GM19023 (cell line): ENCODE data around the gene SHMT2.

ENCODE experiments used
- ATAC-seq: cut with Tn5 transposase; IDR thresholded peaks from one replicate; pipeline ENCODE4 v1.9.1; 2021; ENCODE audit warnings: mild to moderate bottlenecking, moderate library complexity; ENCODE audit not compliant: unreplicated experiment

The SHMT2 gene

DNA sequence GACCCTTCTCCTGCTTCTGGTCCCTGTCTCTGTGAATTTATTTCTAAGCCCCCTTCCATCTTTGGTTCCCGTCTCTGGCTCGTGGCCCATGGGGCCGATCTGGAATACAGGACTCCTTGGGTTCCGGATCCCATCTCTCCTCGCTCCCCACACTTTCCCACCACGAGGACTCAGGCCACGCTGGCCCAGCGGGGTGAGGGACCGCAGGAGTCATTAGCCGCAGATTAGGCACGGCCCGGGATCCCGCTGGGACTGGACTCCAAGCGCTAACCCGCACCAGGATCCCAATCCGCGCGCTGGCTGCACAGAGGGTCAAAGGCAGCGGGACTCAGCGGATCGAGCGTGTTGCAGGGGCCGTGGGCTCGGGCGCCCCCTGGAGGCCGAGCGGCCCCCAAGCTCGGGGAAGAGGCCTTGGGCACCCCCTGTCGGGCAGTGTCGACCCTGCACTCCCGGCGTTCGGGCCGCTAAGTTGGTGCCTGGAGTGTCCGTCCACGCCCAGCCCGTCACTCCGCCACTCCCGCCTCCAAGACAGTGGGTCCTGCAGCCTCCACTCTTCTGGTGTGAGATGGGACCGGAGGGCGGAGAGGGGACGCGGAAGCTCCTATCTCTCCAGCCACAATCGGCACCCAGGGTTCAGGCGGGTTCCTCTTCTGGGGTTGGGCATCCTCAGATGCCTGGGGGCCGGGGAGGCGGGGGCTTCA is 9.5 kb downstream of the SHMT2 start:
- ATAC-seq = peak; percentile 52

DNA sequence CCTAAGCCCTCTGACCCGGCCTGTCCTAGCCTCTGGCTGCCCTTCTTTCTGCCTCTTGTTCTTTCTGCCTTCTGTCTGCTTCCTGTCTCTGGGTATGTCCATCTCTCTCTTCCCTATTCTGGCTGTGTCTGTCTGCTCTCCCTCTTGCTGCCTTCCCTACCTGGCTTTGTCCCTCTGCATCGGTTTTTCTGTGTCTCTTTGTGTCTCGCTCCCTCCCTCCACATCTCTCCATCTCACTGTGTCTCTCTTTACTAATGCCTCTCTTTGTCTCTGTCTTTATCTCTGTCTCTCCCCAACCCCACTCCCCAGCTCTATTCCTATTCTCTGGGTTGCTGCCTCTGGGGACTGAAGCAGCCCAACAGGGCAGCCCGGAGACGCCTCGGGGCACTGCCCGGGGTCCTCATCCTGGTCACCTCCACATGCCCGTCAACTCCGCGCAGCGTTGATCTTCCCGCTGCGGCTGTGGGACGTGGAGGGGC is 10.1 kb downstream of the SHMT2 start:
- no peak for ATAC-seq

DNA sequence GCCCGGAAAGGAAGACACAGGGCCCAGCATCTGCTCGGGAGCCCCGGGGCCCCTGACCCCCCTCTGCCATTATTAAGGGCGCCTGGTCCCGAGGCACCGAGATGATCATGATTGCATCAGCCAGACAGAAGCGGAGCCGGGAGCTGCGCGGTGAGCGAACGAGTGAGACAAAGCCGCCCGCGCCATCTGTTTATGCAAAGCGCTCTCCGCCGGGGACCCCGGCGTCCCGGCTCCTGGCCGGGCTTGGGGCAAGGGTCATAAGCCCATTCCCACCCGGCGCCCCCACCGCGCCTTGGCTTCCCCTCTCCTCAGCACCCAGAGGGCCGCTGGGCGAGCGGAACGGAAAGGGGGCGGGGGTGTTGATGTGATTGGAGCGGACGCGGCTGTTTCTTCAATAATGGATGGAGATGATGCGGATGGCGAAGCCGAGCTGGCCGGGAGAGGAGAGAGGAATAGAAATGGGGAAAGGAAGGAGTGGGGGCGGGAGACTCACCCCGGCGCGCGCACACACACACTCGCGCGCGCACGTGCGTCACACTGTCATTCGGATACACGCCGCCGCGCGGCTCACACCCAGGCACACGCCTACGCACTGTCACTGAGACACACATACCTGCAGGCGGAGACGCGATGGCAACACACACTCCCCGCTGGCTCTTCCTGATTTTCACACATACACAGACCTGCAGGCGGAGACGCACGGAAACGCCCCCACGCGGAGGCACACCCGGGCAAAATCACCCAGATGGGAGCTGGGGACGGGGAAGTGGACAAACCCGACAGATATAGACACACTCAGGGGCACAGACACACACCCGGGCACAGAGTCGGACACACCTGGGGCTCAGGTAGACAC is 10.8 kb downstream of the SHMT2 start:
- no peak for ATAC-seq

DNA sequence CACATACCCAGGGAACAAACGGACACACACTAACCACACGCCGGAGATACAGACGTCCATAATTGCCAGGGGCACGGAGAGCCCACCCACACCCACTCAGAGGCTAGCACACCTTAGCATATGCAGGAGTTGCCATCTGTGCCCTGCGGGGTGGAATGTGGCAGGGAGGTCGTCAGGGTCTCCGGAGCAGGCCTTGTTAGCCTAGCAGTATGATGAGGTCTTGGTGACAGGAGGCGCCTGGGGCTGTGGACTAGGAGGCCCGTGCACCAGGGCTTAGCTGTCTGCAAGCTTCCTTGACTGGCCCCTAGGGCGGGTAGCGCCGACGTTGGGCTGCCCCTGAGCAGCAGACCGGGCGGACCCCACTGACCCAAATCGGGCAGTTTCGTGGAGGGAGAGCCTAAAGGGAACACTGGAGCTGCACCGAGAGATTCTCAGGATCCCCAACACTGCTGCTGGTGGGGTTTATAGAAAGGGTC is 11.5 kb downstream of the SHMT2 start:
- ATAC-seq = no peak

DNA sequence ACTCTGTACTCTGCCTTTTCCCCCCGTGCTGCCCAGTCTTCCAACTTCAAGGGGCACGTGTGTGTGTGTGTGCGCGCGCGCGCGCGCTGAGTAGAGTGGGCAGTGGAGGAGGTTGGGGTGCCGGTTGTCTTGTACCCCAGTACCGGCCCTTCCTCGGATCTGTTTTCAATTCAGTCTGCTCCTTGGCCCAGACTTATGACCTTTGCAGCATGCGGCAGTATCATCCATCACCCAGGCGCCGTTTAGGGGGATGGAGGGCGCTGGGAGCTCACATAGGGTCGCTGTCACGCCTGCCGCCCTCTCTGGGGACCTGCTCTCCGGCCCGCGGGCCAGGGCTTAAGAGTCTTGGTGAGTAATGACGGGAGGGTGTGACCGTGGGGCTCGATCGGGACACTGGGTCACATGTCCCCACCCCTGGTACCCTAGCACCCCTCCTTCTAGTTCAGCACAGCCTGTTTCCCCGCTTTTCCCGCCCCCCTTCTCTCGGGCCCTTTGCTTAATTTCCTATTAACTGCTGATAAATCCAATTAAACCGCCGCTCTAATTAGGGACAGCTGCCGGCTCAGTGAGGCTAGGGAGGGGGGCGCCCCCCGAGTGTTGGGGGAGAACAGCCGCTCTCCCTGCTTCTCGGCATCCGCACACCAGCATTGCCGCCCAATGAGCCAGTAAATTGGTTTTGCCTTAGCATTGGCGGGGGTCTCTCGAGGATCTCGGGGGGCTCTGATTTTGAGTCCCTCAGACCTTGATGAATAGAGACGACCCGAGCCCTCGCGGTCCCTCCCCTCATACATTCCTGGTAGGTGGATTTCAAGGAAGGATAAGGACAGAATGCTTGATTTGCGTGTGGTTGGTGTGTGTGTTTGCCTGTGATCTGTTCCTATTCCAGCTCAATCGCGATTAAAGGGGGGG is 12.1 kb downstream of the SHMT2 start:
- no peak for ATAC-seq

DNA sequence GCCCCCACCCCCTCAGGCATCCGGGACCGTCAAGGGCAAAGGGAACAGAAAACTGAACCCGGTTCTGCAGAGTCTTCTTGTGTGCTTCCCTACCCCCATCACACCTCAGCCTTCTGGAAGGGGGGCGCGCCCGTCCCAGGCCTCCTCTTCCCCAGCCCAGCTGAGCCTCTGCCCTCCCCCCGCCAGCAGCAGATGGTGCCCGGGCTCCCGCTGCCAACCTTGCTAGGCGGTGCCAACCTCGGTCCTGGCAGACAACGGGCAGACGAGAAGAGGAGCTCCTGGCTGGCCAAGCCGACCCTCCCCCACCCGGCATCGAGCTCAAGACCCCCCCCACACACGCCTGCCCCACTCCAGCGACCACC is 12.8 kb downstream of the SHMT2 start:
- ATAC-seq = no peak

DNA sequence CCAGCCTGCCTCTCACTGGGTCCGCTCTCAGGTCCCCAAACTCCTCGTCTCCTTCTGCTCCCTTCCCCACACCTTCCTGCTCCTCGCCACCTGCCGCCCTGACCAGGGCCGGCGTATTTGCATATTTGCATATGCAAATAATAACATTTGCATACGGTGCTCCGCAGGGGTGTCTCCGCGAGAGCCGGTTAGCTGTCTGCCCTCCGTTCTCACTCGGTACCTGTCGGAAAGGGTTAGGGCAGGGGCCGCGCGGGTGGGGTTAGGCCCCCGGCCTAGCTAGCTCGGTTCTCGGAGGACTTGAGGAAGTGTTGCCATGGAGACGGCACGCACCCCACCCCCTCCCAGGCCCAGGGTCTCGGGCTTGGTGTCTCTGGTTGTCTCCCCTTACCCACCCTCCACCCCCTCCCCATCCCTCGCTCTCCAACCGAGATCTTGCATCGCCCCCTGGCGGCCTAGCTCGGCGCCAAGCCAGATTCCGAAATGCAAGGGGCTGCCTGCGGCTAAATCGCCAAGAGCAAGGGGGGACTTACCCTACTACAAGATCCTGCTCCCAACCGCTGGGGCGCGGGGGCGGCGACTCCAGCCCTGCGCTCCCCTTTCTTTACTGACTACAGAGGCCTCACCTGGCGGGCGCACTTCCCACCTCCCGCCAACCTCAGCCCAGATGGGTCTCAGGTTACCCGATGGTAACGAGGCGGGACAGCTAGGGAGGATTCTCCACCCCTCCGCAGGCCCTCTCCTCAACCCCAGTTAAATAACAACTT is 13.4 kb downstream of the SHMT2 start:
- ATAC-seq = no peak

DNA sequence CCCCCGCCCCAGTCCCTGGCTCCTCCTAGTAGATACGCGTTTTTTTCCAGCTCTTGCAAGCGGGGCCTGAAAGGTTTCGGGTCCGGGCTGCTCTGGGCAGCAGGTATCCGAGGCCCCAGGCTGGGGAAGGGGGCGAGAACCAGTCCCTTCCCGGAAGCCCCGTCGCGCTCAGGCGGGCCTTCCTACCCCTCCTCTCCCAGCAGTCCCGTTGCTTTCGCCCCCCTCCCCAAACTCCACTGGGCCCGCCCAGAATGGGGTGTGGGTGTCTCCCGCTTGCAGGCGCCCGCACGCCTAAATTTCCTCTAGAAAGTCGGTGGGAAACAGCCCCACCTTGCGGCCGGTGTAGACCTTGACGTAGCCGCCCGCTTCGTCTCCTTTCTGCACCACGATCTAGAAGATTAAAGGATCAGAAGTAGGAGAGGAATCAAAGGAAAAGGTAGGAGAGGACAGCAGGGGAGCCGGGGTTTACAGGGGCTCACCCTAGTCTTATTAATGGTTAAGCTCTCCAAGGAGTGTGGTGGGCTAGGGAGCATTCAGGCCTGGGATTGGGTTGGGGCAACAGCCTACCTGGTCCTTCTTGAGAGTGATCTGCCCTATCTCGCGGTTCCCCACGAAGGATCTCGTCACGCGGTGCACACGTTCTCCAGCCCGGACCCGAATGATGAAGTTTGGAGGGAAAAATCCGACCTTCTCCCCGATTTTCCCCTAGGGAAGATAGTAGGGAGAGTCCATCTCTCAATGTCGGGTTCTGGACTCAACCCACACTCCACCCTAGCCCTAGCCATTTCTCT is 14.2 kb downstream of the SHMT2 start:
- ATAC-seq = no peak

DNA sequence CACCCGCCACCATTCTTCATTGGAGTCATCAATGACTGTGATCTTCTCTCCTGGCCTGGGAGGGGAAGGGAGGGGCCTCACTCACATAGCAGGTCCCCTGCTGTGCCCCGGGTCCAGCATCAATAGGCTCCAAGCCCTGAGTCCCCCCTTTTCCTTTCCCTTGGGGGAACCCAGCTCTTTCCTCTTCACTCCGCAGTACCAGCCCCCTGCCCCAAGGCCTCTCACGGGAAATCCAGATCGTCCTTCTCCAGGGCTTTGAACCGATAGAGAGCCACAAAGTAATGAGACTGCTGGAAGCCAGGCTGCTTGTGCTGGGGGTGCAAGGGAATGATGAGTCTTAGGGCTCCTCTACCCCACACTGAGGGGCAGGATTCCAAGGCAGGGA is 14.8 kb downstream of the SHMT2 start:
- no peak for ATAC-seq

DNA sequence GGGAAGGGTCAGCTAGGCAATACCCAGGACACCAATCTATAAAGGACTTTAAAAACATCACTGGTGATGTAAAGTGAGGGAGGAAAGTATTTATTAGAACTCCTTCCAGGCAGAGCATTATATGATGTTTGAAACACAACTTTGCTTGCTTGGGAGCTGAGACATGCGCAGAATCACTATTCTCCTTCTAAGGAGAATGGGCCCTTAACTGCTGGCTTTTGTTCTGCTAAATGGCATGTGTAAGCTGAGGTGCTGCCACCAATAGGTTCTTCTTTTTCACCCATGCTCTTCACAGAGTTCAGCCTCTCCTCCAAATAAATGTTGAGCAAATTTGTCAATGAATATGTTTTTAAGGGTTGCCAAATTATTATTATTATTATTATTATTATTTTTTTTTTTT is 17.5 kb downstream of the SHMT2 start:
- no peak for ATAC-seq

DNA sequence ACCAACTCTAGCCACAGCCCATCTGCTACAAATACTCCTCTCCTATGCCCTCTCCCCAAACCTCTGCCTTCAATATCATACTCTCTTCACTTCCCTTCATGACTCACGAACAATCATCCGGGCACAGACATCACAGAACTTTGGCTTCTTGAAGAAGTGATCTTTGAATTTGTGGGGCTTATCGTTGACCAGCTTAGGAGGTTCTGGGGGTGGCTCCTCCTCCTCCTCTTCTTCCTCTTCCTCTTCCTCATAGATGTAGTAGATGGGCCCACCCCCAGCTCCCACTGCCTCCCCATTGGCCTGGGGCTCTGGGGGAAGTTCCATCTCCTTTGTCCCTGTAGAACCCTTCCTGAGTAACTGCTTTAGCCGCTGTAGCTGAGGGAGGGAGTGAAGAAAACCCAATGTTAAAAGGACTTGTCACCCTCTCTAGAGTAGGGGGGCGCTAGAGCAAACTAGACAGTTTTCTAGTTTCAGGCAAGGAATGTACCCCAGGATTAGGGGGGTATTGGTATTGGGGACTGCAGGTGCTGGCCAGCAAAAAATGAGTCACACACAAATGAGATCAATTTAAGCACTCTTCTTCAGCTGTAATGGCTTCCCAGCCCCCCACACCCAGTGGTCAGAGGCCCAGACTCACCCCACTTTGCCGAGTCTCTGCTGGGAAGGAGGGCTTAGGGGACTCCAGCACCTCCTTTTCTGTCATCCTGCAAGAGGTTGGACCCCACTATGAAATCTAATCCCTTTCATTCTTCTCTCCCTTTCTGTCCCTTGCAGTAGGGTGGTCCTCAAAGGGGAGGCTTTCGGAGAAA is 19.6 kb downstream of the SHMT2 start:
- ATAC-seq = no peak

DNA sequence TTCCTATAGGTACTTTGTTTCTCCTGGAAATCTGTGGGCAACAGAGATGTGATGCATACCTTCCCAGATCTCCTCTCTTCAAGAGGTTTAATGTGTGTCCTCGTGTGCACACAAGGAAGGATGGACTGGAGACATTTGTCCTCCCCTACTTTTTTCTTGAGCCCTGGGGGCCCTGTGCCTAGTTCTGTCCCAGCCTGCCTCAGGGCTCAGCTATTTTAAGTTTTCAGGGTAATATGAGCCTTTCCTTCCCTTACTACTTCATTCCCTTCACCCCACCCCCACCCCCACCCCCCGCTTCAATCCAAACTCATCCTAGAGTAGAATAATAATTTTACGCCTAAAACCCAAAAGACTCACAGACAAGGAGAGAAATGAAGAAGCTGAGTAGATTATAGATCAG is 21.0 kb downstream of the SHMT2 start:
- no peak for ATAC-seq

DNA sequence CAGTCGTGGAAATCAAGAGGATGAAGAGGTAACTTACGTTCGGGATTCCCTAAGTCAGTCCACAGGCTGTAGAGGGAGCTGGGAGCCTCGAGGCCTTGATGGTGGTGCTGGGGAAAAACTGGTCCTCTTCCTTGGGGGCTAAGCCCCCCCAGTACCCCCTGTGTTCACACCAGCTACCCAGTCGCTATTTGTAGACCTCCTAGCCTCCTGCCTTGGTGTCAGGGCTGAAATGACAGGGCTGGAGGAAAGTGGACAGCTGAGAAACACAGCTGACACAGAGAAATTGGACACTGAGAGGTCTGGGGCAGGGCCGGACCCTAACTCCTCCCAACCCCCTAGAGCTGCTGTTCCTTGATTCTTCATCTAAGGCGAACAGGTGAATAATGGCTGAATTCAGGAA is 21.4 kb downstream of the SHMT2 start, which contains the start of gene STAC3:
Gene STAC3, minus strand, starts transcription at position 232 of the 400 bp plus-strand sequence. CDS start 1,551 bp downstream, outside the sequence.
- ATAC-seq = no peak

DNA sequence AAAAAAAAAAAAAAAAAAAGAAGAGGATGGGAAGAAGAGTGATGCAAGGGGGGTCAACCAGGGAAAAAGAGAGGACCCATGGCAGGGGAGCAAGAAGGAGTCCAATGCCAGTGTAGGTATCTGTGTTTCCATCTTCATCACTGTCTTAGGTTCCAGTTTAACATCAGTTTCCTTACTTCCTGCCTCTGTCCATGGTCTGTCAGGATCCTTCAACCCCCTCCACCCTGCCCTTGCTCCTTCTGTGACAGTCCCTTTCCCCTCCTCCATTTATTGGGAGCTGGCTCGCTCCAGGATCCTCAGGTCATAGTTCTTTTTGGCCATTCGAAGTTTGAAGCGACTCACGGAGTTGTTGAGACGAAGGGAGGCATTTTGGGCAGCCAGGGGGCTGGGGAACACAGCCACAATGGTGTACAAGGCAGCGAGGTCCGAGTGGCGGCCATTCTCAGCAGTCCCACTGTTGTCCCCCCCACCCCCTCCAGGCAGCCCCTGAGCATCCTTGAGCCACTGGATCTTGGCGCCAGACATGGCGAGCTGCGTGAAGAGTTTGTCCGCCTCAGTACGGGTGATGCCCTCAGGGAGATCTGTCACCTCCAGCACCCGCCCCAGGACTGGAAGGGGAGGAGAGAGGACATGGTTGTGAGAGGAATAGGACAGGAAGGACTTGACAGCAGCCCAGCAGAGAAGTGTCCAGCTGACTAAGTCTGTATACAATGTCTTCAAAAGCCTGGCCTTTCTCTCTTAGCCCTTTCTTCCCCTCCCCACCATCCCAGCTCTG is 25.2 kb downstream of the SHMT2 start:
- no peak for ATAC-seq

DNA sequence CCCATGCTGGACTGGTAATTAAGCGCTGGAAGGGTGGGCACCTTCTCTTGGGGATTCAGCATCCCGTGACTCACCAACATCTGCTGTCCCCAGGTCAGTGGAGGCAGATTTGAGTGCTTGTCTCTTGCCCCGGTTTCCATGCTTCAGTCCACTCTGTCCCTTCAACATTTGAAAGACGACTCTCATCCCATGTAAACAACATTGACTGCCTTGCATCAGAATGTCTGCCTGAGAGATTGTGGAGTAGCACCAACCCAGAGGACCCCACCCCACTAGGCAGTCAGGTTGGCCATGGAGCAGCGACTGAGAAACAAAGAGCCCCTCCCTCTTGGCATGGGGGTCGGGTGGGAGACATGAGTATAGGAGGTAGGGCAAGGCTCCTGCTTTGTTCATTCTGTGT is 26.4 kb downstream of the SHMT2 start:
- ATAC-seq = no peak

DNA sequence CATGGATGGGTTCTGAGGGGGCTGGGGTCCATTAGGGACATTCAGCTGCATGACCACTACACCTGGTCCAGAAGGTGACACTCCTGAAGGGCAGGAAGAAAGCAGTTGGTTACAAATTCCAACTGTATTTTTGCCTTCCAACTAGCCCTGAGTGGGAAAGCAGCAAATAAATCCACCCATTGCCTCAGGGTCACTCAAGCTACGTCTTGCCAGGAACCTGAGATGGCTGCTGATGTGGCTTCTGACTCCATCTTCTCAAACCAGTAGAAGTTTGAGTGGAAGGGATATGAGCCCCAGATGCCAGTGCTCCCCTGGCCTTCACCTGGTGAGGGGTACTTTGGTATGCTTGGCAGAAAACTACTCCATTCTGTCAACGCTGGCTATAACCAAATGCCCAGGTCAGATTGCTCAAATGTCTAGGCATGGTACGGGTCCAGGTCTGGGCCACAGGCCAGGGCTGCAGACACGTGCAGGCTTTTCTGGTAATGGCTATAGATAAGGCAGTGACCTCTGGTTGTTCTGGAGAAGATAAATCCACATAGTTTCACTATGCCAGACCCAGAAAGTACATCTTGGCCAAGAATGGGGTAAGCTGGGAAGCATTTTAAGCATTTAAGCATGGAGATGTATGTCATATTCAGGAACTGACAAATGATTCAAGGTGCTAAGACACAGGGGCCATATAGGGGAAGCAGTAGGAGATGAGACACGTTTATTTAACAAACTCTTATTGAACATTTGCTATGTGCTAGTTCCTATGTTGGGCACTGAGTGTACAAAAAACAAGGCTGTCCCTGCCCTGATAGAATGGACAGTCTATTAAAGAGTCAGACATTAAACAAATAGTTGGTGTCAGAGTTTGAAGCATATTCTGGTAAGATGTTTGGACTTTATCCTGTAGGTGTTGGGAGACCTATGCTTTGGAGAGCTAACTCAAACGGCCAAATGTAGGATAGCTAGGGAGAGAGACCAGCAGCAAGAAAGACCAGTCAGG is 29.8 kb downstream of the SHMT2 start:
- no peak for ATAC-seq

DNA sequence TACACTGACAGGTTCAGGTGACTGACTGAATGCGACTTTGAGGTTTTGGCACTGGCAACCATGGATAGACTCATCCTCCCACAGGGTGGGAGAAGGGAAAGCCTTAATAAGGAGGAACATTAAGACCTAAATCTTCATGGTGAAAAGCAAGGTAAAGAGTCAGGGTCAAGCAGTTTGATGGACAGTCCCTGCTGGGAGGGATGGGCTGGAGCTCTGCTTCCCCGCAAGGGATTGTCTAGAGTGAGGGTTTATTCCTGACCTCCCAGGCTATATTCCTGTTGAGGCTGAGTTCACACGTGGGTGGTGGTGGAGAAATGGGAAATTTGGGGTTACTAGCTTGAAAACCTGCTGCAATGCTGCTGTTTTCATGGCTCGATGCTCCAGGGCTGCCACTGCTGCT is 30.9 kb downstream of the SHMT2 start:
- ATAC-seq = no peak
